OCI-LY7 (cell line): ENCODE data around the gene IPO7.

ENCODE experiments used
- CTCF ChIP-seq: fragments of 200-600 bp; sonication (generic); conservative IDR thresholded peaks from 2 replicates; pipeline ENCODE4 v1.5.1; 2014; ENCODE audit warnings: mild to moderate bottlenecking, antibody characterized with exemption, low read length, moderate library complexity, mixed read lengths
- EZH2phosphoT487 ChIP-seq: fragments of 200-600 bp; sonication (generic); IDR thresholded peaks from 2 replicates; pipeline ENCODE4 v1.6.1; 2018; ENCODE audit warnings: low read depth, borderline replicate concordance, mild to moderate bottlenecking, mixed run types, antibody characterized with exemption, low read length, moderate library complexity, mixed read lengths

- TF ChIP-seq CTCF (no peak), EZH2phosphoT487 (no peak)
These were observed 37.4 kb upstream of the IPO7 start for GRCh38 chr11:9347100-9347499.
